GM18907 (cell line): Measurements from ENCODE around the gene NDRG4.

Source experiments
- ATAC-seq: cut with Tn5 transposase; IDR thresholded peaks from one replicate; pipeline ENCODE4 v1.9.1; 2021; ENCODE audit warnings: mild to moderate bottlenecking, moderate library complexity; ENCODE audit not compliant: unreplicated experiment

Gene NDRG4

DNA sequence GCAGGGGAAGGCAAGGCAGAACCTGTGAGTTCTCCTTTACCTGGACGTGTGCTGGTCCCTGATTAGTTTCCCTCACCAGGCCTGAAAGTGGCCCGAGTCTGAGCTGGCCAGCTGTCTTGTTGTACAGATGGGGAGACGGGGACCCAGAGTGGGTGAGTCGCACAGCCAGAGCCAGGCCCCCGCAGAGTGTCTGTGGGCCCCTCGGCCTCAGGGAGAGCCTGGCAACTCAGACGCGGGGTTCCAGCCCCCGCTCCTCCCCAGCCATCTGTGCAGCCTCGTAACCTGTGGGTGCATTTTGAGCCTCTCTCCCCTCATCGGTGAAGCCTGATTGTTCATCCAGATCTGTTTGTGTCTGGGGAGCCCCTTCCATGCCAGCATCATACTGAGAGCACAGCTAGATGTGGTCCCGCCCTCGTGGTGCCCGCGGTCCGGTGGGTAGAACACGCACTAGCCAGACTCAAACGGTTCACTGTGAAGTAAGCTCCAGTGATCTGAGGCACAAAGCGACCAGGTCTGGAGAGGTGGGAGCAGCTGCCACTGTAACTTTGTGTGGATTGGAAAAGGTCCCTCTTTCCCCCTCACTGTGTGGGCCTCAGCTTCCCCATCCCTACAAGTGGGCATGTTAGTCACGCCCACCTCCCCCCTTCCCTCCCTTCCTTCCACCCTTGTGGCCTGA, 6.0 kb upstream of the NDRG4 start:
- ATAC-seq, result no peak

DNA sequence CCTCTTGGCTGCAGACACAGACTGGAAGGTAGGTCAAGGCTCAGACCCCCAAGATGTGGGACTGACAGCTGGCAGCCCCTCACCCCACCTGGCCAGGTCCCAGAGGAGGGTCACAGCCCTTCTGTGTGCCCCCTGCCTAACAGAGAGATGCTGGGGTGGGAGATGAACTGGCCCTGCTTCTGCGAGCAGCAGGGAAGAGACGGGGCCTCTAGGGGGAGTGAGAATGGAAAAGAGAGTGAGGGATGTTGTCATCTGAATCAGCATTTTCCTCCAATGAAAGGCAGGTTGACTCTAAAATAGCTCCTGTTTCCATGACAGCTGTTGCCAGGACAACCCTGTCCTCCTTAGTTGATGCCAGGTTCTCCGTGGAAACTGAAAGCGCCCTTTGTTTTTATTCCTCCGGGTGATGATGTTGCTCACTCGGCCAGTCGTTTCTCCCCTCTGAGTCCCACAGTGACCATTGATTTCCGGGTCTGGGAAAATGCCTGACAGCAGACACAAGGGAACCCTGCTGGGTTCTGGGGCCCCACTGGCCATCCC, 4.9 kb upstream of the NDRG4 start:
- ATAC-seq, result peak; percentile 65

DNA sequence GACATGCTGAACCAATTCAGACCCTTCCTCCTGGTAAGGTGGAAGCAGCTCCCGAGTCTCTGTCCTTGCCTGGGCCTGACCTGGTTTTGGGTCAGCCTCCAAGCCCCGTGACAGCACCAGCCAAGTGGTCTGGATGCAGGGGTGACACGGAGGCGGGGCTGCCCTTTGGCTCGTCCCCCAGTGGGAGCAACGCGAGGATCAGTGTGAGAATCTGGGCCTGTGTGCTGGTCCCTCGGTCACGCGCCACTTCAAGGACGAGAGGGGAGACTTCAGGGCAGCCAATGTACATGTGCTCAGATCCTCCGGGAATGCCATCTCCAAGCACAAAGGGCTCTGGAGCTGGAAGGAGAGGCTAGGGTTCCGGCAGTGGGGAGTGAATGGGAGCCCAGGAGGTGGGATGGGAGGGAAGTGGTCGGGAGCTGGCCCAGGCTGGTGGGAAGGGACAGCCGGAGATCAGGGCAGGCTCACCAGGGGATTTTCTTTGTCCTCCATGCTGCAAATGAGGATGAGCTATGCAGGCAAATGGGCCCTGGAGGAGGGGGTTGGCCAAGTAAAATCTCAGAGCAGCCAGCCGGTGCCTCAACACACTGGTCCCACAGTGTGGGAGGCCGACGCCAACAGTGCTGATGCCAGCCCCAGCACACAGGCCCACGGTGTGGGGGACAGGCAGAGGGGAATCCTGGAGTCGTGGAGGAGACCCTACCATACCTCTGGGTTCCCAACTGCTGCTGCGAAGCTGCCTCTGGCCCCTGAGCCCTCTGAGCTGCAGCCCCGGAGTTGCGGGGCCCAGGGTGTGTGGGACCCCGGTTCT, 4.2 kb upstream of the NDRG4 start:
- no peak for ATAC-seq

DNA sequence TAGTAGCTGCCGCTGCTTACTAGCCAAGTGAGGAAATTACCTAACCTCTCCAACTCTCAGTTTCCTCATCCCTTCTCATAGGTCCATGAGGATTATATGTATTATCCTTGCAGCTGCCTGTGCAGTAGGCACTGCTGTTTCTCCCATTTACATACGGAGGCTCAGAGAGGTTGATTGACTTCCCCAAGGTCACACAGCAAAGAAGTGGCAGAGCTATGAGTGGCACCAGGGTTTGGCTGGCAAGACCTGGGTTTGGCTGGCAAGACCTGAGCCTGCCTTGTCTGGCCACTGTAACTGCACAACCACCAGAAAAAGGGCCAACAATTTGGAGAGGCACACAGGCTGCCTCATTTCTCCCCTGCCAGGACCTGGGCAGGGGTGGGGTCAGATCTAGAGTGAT, 2.5 kb upstream of the NDRG4 start:
- no peak for ATAC-seq

GRCh38 chr16:58497935-58498334, 2.0 kb upstream of the NDRG4 start:
- ATAC-seq, result no peak

DNA sequence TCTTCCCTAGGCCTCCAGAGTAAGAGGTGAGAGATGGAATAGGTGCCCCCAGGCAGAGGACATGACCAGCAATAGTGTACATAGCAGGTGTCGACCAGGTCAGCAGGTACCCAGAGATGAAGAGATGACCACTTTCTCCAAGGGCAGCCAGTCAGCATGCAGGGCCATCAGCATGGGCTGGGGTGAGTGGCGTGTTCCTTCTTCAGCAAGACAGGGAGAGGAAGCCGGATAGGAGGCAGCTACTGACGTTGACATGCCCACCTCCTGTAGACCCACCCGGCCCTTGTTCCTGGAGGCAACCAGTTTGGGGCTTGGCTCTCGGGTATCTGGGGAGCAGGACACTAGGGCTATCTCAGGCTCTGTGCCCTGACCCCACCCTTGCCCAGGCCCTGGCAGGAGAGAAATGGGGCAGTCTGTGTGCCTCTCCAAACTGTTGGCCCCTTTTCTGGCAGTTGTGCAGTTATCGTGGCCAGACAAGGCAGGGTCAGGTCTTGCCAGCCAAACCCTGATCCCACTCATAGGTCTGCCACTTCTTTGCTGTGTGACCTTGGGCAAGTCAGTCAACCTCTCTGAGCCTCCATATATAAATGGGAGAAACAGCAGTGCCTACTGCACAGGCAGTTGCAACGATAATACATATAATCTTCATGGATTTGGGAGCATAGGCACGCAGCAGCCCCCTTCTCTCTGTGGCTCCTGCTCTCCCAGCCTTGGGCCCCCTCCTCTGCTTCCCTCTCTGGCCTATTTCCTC, 1.4 kb upstream of the NDRG4 start:
- ATAC-seq, result no peak

GRCh38 chr16:58499092-58499511, 841 bp upstream of the NDRG4 start:
- ATAC-seq, result no peak

GRCh38 chr16:58500430-58501241, 693 bp downstream of the NDRG4 start:
- no peak for ATAC-seq

- no peak for ATAC-seq
These were observed 1.5 kb downstream of the NDRG4 start for GRCh38 chr16:58501242-58502131.

- ATAC-seq, result no peak
These were observed 2.4 kb downstream of the NDRG4 start for GRCh38 chr16:58502217-58502921.

- ATAC-seq, result no peak
These were observed 3.4 kb downstream of the NDRG4 start for GRCh38 chr16:58503166-58503862.

GRCh38 chr16:58503863-58504688, 4.1 kb downstream of the NDRG4 start:
- ATAC-seq, result no peak

DNA sequence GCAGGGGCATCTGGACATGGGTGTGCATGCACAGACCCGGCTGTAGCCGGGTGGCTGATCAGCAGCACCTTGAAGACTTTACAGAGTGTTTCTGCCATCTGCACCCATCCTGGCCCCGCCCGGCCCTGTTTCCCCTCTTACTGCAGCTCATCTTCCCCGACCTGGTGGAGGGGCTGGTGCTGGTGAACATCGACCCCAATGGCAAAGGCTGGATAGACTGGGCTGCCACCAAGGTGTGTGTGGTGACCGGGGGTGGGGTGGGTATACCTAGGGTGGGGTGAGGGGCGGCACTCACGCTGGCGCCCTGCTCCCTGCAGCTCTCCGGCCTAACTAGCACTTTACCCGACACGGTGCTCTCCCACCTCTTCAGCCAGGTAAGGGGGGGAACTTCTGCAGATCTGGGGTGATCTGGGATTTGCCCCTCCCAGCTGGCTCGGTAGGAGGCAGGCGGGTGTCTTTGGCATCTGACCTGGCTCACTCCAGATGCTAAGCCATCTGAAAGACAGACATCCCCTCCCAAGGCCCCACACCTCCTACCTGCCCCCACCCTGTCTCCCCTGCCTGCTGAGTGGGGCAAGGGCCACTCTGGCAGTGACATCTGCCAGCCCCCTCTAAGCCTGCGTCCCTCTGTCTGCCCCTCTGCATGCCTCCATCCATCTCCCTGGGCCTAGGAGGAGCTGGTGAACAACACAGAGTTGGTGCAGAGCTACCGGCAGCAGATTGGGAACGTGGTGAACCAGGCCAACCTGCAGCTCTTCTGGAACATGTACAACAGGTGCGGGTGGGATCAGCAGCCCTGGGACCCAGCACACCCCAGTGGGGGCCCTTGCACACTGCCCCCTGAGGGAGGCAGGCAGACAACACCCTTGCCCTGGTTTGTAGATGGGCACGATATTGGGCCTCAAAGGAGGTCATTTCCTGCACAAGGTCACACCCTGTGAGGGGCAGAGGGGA, 6.6 kb downstream of the NDRG4 start:
- ATAC-seq, result no peak

DNA sequence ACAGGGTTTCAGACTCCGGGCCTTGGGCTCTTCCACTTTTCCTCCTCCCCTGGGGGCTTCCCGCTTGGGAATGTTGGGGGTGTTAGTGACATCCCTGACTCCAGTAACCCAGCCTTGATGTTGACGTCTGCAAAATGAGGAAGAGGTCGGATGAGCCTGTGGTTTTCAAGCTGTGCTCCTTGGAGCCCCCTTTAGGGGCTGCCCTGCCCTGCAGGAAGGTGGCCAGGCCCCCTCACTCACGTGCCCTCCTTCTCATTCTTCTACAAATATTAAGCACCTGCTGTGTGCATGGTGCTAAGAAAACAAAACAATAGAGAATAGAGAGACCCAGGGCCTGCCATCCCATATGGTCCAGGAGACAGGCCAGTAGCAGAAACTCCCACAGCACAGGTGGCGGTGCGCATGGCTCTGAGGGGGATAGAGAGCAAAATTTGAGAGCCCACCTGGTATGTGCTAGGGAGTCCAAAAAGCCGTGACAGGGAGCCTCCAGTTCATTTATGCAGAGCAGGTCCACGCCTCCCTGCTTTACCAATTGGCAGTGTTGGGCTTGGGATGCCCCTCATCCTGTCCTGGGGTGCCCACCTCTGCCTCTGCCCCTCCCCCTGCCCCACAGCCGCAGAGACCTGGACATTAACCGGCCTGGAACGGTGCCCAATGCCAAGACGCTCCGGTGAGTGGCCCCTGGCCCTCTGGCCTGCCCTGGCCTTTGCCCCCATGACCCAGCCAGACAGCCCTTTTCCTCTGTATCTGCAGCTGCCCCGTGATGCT, 7.4 kb downstream of the NDRG4 start:
- ATAC-seq, result no peak

- ATAC-seq, result no peak
These were observed 8.2 kb downstream of the NDRG4 start for GRCh38 chr16:58507963-58508670.
